GM19025 (cell line): ENCODE data around the gene SIL1.

Source experiments
- ATAC-seq: cut with Tn5 transposase; IDR thresholded peaks from one replicate; pipeline ENCODE4 v1.9.1; 2021; ENCODE audit warnings: mild to moderate bottlenecking, low read depth, moderate library complexity; ENCODE audit not compliant: unreplicated experiment

SIL1 gene

DNA sequence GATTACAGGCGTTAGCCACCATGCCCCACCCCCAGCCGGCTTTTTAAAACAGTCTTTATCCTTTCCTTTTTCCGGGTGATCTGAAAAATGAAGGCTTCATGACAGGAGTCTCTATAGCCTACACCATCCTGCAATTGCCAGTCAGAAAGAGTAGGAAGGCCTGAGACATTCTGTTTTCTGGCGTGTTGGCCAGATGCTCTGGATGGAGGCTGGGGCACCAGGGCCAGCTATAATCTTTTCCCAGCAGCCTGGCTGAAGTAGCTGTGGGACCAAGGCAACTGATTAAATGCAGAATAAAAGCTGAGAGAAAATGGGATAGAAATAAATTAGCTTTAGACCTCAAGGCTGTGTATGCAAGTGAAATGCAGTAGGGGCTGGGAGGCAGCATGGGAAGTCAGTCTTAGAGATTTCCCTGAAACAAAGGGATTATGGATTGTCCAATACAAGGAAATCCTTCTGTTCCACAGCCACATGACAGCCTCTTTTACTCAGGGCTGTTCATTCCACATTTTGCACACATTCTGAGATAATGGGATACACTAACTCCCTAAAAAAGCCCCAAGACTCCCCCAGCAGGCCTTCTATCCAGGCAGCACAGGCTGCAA is 207.1 kb downstream of the SIL1 start:
- no peak for ATAC-seq

- ATAC-seq, result no peak
These were observed 208.4 kb downstream of the SIL1 start for GRCh38 chr5:138989720-138990119.

DNA sequence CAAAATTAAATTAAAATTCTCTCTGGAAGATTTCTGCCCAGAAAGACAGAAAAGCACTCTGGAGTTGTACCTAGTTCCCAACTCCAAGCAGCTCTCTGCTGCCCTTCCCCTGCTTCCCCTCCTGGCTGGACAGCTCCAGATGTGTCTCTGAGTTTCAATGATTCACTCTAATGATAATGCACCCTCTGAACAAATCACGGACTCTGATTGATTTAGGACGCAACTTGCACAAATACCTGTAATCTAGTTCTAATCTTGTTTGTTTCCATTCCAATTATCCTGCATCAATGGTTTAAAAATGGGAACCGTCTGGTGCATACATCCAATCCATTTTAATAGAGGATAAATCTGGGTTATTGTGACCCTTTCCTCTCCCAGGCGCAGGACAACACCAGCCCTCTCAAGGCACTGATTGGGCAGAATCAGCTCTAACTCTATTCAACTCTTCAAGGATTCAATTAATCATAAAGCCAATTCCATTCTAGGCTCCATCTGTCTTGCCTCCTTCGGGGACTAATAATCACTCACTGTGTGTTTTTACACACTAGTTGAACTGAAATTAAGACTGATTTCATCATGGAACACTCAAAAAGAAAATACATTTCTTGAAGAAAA is 211.9 kb downstream of the SIL1 start:
- no peak for ATAC-seq

- ATAC-seq, result no peak
These were observed 212.5 kb downstream of the SIL1 start for GRCh38 chr5:138985683-138986082.

GRCh38 chr5:138985256-138985655 is 212.9 kb downstream of the SIL1 start:
- ATAC-seq, result no peak

GRCh38 chr5:138983984-138984383 is 214.2 kb downstream of the SIL1 start:
- ATAC-seq, result no peak

DNA sequence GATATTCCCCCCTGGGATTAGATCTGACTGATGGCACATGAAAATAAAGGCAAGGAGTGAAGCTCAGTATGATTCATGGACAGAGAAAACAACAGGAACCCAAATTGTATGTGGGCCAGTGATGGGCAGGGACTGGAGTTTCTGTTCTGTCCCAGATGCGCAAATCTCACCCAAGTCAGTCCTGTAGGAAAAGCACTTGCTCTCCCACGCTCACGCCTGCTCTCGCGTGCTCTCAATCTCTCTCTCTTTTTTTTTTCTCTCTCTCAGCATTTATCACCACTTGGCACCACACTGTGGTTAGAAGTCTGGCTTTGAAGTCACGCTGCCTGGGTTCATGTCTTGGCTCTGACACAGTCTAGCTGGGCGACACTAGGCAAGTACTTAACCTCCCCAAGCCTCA is 216.6 kb downstream of the SIL1 start:
- no peak for ATAC-seq

DNA sequence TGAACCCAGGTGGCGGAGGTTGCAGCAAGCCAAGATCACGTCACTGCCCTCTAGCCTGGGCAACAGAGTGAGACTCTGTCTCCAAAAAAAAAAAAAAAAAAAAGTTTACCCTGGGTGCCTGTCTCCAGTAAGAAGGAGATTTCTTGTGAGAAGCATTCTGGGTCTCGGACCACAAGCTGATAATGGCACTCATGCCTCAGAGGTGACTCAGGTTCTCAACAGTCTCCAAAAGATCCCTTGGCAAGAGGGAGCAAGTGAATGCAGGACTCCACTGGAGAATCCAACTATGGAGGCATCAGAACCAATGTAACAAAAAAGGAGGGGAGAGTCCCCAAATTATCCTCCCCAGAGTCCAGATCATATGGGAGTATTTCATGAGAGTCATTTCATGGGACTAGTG is 217.0 kb downstream of the SIL1 start:
- ATAC-seq, result no peak

- no peak for ATAC-seq
These were observed 217.7 kb downstream of the SIL1 start for GRCh38 chr5:138980441-138980840.

GRCh38 chr5:138979684-138980280 is 218.4 kb downstream of the SIL1 start:
- no peak for ATAC-seq

DNA sequence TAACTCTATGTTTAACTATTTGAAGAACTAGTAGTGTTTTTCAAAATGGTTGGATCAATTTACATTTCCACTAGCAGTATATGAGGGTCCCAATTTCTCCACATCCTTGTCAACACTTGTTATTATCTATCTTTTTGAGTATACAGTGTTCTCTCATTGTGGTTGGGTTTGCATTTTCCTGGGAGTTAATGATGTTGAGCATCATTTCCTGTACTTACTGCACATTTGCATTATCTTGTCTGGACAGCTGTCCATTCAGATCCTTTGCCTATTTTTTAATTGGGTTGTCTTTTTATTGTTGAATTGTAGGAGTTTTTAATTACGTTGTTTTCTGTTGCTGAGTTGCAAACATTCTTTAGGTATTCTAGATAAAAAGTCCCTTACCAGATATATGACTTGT is 219.6 kb downstream of the SIL1 start:
- ATAC-seq, result no peak

DNA sequence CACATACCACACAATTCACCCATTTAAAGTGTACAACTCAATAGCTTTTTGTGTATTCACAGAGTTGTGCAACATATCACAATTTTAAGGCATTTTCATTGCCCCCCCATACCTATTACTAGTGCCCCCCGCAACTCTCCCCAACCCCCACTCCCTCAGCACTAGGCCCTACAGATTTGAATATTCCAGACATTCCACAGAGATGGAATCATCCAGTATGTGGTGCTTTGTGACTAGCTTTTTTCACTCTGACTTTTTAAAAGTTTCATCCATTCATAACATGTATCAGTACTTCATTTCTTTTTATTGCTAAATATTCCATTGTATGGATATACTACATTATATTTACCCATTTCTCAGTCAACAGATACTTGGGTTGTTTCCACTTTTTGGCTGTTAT is 220.1 kb downstream of the SIL1 start:
- no peak for ATAC-seq

DNA sequence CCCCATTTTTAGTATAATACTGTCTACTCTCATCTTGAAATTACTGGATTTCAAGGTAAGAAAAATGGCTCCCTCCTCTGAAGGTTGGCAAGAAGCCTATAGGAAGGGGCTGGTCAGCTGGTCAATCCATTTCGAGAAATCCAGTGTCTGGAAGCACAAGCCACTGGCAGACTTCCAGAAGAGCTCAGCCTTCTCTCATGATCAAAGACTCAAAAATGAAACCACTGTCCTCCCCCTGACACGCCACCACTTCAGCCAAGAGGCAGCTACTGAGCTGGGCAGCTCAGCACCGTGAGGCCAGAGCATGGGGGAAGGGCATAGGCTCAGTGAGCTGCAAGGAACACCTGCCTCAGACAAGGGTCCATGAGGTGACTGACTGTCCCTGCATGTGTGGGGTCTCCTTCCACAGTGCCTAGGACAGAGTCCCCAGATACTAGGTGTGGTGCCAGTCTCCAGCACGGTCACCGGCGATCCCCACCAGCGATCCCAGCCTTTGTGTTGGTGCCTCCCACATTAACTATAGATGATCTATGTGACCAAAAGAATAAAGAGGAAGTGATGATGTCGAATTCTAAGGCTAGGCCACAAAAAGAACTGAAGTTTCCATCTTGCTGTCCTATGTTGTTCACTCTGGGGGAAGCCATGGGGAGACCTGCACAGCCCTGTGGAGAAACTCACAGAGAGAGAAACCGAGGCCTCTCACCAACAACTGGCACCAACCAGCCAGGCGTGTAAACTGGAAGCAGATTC is 222.9 kb downstream of the SIL1 start:
- no peak for ATAC-seq

DNA sequence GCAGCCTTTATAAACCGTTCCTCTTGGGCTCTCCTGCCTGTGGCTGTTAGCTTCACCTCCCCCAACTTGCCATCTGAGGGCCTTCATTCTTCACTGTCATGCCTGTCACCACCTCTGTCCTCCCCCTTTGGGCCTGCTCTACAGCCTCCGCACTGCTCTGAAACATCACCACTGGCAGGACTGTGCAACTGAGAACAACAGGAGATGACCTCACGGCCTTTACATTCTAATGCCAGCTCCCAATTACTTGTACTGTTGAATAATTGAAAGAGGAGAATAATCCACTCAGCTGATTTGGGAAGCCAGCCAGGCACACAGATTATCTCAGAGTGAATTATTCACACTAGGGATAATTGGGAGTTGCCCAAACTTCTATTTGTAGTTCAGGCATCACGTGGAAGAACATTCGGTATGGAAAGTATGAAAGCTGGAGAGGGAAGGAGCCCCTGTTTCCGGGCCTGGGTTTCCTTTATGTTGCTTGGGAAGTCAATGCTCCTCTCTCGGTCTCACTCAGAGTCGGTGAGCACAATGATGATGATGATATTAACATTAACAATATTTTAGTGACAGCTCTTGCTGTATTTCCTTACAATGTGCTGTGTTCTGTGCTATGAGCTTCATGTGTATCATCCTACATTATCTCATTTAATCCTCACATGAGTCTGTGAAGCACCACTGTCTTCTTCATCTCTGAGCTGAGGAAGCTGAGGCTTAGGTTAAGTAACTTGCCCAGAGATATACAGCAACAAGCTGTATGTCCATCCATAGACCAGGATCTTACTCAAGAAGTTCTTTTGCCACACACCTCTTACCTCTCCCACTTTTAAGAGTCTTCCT is 223.7 kb downstream of the SIL1 start:
- no peak for ATAC-seq

DNA sequence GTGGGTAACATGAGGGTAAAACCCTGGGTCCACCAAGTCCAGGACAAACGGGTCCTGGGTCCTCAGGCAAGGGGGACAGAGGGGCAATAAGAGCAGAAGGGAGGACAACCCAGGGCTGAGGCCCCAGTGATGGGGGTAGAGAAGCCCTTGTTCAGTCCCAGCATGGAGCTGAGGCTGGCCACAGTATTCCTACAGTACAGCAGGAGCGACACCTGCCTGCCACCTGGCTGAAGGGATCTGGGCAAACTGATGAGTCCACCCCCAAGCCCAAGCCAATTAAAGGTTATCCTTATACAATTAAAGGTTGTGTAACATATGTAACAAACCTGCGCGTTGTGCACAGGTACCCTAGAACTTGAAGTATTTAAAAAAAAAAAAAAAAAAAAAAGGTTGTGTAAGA is 225.3 kb downstream of the SIL1 start:
- no peak for ATAC-seq

- ATAC-seq, result no peak
These were observed 225.9 kb downstream of the SIL1 start for GRCh38 chr5:138972230-138972629.

DNA sequence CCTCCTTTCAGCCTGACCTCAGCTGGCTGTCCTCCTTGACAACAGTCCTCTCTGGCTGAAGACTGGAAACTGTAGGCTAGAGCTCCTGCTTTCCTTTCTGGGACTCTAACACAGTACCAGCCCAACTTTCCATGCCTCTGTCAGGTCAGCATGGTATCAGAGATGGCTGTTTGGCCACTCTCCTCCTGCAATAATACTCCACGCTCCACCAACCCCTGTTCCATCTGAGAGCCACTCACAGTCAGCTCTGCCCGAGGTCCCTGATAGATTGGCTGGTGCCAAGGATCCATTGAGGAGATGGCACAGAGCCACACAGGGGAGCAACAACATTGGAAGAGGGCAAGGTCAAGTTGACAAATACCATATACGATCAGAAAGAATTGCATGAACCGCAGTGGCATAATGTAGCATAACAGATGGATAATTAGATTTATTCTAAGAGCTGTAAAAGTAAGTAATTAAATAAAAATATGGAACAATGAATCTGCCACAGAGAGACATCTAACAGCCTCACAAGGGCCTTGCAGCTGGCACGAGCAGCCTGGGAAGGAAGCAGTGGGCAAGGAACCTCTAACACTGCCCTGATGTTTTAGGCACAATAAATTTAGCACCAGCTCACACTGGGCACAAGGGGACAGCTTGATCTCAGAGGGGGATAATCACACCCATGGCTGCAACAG is 228.7 kb downstream of the SIL1 start:
- no peak for ATAC-seq

DNA sequence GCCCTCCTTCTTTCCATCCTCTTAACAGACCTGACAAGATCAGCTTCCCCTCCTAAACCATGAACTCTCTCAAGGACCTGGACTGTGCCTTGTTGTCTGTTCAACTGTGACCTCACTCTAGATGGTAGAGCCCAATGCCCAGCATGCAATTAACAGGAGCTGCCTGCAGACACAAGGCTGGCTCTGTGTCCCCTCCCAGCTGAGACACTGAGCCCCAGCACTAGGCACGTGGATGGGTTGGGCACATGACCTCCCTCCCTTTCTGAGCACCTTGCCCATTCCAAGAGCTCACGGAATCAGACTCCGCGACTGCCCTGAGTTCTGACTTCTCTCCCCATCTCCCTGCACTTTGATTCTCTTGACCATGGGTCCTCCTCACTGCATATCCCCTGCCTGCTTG is 229.6 kb downstream of the SIL1 start:
- no peak for ATAC-seq

DNA sequence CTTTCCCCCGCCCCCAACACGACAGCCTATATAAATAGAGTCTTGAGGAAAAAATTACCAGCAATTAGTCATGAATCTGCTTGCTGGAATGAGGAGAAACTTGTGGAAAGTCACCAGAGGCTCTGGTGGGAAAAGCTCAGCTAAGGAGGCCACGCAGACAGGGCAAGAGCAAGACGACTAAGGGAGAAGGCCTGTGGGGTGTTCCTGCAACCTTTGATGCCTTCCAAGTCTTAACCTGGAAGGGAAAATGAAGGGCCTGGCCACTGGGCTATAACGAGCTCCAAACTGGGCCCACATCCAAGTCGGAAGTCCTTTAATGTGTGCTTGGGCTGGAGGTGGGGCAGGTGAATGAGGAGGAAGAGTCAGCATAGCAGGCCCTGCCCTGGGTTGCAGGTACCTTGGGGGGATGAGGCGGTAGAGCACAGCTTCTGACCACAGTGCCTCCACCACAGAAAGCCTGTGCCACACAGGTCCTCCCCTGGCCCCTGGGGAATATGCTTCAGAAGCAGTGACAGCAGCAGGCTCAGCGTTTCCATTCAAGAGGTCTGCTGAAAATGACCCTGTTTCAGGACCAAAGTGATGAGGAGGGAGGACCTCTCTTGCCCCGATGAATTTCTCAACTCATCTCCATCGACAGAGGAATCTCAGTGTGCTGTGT is 230.2 kb downstream of the SIL1 start:
- ATAC-seq, result no peak
